SKM-1 (cell line): ENCODE results near the gene PLD1.

Source experiments
- DNase-seq: peaks from one replicate; lab custom pipeline; 2025; ENCODE audit not compliant: unreplicated experiment; lab: John Stamatoyannopoulos, UW

PLD1 gene

GRCh38 chr3:171801738-171802589 lies 8.3 kb downstream of the PLD1 start:
- no peak for DNase-seq

- DNase-seq = no peak
Observed at GRCh38 chr3:171799501-171799900, 10.8 kb downstream of the PLD1 start.

GRCh38 chr3:171797873-171798272 lies 12.4 kb downstream of the PLD1 start:
- DNase-seq = no peak

- DNase-seq = no peak
Observed at GRCh38 chr3:171797265-171797679, 13.0 kb downstream of the PLD1 start.

GRCh38 chr3:171796625-171797264 lies 13.5 kb downstream of the PLD1 start:
- no peak for DNase-seq

- no peak for DNase-seq
Observed at GRCh38 chr3:171792531-171792930, 17.8 kb downstream of the PLD1 start.

- no peak for DNase-seq
Observed at GRCh38 chr3:171791692-171792076, 18.6 kb downstream of the PLD1 start.

- no peak for DNase-seq
Observed at GRCh38 chr3:171790898-171791691, 19.2 kb downstream of the PLD1 start.

- no peak for DNase-seq
Observed at GRCh38 chr3:171790574-171790897, 19.7 kb downstream of the PLD1 start.

GRCh38 chr3:171789759-171790505 lies 20.4 kb downstream of the PLD1 start:
- DNase-seq = no peak

- DNase-seq = no peak
Observed at GRCh38 chr3:171788546-171789351, 21.5 kb downstream of the PLD1 start.

GRCh38 chr3:171786997-171787396 lies 23.3 kb downstream of the PLD1 start:
- no peak for DNase-seq

GRCh38 chr3:171784937-171785336 lies 25.3 kb downstream of the PLD1 start:
- DNase-seq = no peak

- DNase-seq = no peak
Observed at GRCh38 chr3:171784387-171784786, 25.9 kb downstream of the PLD1 start.

GRCh38 chr3:171783626-171784025 lies 26.7 kb downstream of the PLD1 start:
- no peak for DNase-seq

- no peak for DNase-seq
Observed at GRCh38 chr3:171783086-171783485, 27.2 kb downstream of the PLD1 start.

GRCh38 chr3:171782617-171783016 lies 27.7 kb downstream of the PLD1 start:
- DNase-seq = no peak

GRCh38 chr3:171781711-171782127 lies 28.6 kb downstream of the PLD1 start:
- DNase-seq = no peak

- no peak for DNase-seq
Observed at GRCh38 chr3:171778493-171778892, 31.8 kb downstream of the PLD1 start.

GRCh38 chr3:171777596-171777995 lies 32.7 kb downstream of the PLD1 start:
- DNase-seq = no peak
